H4 (cell line): ENCODE data around the gene TK2. TPM values are rescaled to one million over a fixed set of nuclear protein-coding genes. Genes with fewer than 3 reads are reported as not detected.
"Not testable (repeated sequence)": the region's sequence is repeated elsewhere in the genome, so short reads cannot be mapped to it uniquely, and the experiment has no call there.

Source experiments
- DNase-seq: peaks from one replicate; pipeline ENCODE4 v3.0.0-alpha.2; 2015; ENCODE audit warnings: low spot score
- total RNA-seq: library from RNA; depleted of rRNA; stranded (reverse); fragments of >200 nt; shearing (Covaris generic); gene quantifications from 2 replicates; pipeline ENCODE4 v1.2.3, GENCODE V29; 2014

TK2 gene
- total RNA-seq, 1 experiment from 2014 or later: 12.0 TPM

- no peak for DNase-seq
These were observed 24.2 kb upstream of the TK2 start for GRCh38 chr16:66574081-66574480.

DNA sequence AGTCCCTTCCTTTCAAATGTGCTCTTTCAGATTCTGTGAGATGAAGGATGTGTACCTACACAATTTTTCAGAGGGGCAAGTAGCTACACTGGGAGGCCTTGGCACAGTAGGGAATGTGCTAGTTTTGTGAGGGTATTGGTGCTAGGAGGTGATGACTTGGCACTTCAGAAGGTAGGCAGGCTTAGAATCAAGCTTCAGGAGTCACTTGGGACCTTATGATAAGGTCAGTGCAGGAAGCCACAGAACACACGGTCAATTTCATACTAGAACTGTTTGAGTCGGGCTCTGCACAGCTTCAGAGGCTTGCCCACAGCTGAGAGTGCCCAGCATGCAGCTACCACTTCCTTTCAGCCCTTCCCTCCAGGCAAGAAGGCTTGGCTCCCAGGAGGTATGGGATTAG lies 22.4 kb upstream of the TK2 start:
- peak; percentile 25 for DNase-seq

- DNase-seq: peak; percentile 59
These were observed 20.0 kb upstream of the TK2 start for GRCh38 chr16:66569827-66570405.

DNA sequence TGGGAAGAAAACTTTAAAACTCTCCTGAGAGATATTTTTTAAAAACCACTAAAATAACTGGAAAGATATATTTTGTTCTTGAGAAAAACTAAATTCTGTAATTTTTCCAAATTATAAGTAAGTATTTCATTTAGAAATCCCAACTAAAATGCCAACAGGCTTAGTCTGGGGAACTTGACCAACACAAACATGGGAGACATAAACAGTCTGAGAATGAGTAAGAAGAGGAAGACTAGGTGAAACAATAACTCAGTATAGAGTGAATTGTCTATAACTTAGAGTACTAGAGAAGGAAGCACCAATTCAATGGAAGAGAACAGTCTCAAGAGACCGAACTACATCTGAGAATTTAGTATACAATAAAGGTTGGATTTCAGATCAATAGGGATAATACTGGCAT lies 19.2 kb upstream of the TK2 start:
- no peak for DNase-seq

DNA sequence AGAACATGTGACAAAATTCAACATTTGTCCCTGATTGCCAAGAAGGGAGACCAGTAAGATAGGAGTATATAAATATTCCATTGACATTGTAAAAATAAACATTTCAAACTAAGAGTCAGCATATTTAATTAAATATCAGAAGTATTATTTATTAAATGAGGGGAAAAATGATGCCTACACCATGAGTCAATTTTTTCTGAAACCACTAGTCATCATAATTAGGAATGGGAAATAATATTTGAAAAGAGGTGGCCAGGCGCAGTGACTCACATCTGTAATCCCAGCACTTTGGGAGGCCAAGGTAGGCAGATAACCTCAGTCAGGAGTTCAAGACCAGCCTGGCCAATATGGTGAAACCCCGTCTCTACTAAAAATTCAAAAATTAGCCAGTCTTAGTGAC lies 18.4 kb upstream of the TK2 start:
- no peak for DNase-seq

GRCh38 chr16:66567270-66567669 lies 17.3 kb upstream of the TK2 start:
- not testable (repeated sequence) for DNase-seq

- DNase-seq: no peak
These were observed 16.4 kb upstream of the TK2 start, which contains the start of gene CMTM1 for GRCh38 chr16:66566051-66566901. Gene CMTM1, plus strand, starts transcription at chr16:66566439. Its CDS starts 75 bp downstream, at chr16:66566514.

DNA sequence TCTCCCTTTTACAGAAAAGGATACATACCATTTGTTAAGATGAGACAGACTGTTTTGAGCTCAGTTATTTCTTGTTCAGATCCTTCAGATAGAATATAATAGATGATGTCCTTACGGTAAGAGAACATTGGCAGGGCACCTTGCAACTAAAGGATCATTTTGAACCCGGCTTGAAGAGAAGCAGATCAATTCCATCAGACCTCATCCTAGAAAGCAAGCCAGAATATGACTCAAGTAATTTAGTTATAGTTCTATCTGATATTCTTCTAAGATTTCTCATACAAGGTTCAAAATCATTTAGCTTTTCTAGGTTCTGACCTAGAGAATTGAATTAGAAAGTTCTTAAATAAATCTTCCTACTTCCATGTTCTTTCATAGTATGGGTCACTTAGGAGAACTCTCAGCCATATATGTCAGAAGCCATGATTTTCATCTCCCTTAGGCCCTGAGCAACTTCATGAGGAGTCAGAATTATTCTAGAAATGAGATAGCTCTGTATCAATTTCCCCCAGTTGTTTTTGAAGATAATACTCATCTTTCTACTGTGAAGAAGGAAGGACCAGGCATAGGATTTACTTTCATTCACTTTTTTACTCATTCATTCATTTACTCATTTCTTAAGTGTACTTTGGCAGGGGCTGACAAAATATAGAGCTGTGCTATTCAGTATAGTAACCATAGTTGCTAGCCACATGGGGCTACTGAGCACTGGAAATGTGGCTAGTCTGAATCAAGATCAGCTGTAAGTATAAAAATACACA lies 13.8 kb upstream of the TK2 start:
- DNase-seq: no peak

DNA sequence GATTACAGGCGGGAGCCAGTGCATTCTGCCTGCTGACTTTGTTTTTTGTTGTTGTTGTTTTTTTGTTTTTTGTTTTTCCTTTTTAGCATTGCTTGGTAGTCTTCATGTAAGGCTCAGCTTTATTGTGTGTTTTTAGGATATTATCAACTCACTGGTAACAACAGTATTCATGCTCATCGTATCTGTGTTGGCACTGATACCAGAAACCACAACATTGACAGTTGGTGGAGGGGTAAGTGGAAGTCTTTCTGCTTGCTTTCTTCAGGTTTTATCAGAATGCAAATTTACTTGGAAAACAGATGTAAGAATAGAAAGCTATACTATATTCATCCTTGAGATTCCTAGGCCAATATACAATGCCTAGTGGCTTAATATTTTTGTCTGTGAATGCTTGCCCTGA lies 13.1 kb upstream of the TK2 start:
- DNase-seq: no peak

GRCh38 chr16:66562409-66562808 lies 12.5 kb upstream of the TK2 start:
- no peak for DNase-seq

- no peak for DNase-seq
These were observed 11.6 kb upstream of the TK2 start for GRCh38 chr16:66561381-66562080.

GRCh38 chr16:66560107-66560506 lies 10.2 kb upstream of the TK2 start:
- no peak for DNase-seq

GRCh38 chr16:66554495-66554894 lies 4.6 kb upstream of the TK2 start:
- no peak for DNase-seq

GRCh38 chr16:66554021-66554420 lies 4.1 kb upstream of the TK2 start:
- no peak for DNase-seq

DNA sequence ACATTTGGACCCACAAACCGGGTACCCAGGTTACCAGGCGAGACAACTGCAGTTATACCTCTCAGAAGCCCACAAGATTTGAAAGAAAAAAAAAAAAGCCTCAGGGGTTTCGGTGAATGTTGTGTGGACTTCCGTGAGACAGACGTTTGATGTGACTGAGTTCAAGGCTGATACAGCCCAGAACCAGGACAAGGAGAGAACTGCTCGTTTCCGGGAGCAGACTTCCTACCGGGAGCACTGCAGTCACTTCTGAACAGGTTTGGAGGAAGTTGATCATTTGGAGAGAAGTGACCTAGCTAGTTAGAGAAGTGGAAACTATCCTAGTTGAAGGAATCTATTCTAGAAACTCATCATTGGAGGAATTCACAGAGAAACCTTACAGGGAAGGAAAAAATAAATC lies 3.3 kb upstream of the TK2 start:
- DNase-seq: no peak

GRCh38 chr16:66552286-66553177 lies 2.6 kb upstream of the TK2 start, which contains the start of gene CKLF:
Gene CKLF, plus strand, starts transcription at chr16:66552576. Its CDS starts 140 bp downstream, at chr16:66552716.
- peak; percentile 81 for DNase-seq

GRCh38 chr16:66551788-66552285 lies 1.9 kb upstream of the TK2 start:
- no peak for DNase-seq

DNA sequence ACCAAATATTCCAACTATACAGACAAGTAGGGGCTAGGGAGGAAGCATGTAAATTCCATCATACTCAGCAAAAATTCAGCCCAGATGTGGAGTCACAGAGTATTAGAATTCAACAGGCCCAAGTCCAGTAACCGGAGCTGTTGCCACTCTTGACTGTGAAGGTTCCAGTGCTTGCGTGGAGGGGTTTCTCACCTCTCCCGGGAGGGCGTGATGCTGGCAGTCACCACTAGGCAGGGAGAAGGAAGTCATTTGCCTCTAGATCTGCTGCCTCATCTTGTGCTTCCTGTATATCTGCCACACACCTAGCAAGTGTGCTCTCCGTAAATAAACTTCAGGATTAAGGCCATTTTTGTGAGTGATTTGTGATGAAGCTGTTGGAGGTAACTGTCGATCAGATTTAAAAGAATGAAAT lies 1.4 kb upstream of the TK2 start:
- DNase-seq: peak; percentile 71

DNA sequence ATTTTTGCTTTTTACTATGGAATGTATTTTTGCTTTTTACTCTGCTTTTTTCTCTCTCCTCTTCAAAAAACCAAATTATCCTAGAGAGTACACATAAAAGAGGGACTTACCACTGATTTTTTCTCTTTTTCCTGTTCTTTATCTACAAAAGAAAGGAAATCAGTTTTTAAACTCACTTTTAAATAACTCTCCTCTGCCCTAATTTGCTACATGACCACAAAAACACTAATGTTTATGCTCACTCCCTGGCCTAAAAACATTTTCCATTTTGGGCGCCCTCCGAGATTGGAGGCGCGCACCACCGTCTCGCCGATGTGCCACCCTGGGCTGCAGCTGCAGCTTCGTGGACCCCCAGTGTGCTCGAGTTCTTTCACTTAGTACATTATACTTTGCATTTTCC lies 1.1 kb downstream of the TK2 start:
- no peak for DNase-seq

DNA sequence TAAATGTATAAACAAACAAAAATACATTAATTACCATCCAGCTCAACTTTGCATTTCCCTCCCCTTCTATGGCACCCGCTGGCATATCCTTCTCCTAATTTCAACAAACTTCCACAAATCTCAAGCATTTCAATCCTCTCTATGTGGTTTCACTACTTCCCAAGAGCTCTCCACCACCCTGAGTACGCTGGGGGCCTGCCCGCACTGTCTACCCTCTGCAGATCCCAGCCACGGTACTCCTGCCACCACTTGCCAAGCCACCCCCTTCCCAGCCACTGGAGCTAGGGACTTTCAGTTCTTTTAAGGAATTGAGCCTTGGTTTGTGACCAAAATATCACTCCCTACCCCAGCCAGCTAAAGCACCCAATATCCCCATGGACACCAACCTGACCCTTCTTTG lies 1.9 kb downstream of the TK2 start:
- DNase-seq: no peak
